SH-SY5Y (cell line): Measurements from ENCODE around the gene CEP170B.

Source experiments
- GATA2 ChIP-seq: IDR thresholded peaks from 2 replicates; pipeline ENCODE4 v1.6.1; 2011; ENCODE audit warnings: mild to moderate bottlenecking, low read depth, low read length
- GATA3 ChIP-seq: IDR thresholded peaks from 2 replicates; pipeline ENCODE4 v1.6.1; 2011; ENCODE audit warnings: low read depth, mild to moderate bottlenecking, low read length, moderate library complexity

GRCh38 chr14:104868811-104869572 is 3.9 kb downstream of the CEP170B start:
- TF ChIP-seq GATA2, result no peak
- TF ChIP-seq GATA3, result no peak
